Measurements from ENCODE around the gene DSC3.
"Not testable (repeated sequence)": the region's sequence is repeated elsewhere in the genome, so short reads cannot be mapped to it uniquely, and the experiment has no call there.

Gene DSC3

DNA sequence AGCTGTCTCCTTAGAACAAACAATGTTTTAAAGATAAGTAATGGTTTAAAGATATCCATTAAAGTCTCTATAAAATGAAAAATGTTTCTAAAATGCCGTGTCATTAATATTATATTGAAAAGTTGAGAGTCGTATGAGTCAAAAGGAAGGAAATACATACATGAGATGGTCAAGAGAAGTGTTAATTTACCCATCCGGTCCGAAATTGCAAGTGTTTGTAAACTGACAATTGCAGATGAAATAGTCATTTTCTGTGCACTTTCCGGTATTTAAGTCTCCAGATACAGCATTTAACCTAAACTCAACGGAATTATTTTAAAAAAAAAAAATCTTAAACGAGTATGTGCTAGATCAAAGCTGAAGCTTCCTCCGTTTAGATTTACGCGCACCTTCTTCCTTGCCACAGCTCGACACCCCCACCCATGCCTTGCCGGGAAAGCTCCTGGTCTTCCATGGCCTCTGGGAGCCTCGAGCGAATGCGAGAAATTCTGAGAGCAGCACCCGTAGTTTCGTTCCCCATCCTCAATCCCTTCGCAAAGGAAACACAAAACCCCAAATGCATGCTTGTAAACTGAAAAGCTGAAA is 1.8 kb downstream of the DSC3 start:
- no peak for DNase-seq

DNA sequence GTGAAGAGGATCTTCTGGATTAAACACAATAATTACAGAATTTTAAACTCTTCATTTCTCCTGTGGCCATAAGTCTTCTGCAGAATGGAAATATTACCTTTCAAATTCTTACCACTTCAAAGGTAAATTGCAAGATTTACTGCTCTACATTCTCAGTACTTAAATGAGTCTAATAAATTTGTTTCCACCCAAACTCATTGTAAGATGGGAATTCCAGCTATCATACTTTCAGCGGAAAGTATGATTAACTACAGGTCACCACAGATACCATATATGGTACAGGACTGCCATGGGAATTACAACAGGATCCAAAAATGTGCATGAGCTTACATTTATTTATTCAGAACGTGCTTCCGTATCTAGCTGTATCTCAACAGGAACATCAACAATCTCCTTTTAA is 3.1 kb downstream of the DSC3 start:
- no peak for DNase-seq

DNA sequence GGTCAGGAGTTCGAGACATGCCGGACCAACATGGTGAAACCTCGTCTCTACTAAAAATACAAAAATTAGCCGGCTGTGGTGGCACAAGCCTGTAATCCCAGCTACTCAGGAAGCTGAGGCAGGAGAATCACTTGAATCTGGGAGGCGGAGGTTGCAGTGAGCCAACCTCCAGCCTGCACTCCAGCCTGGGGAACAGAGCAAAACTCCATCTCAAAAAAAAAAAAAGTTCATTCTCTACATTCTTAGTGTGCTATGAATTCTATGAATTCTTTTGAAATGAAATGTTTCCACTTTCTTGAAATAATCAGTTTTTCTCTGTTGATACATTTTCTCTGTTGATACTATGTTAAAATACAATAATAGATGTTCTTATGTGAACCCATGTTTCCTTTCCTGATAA is 4.9 kb downstream of the DSC3 start:
- DNase-seq, result not testable (repeated sequence)

DNA sequence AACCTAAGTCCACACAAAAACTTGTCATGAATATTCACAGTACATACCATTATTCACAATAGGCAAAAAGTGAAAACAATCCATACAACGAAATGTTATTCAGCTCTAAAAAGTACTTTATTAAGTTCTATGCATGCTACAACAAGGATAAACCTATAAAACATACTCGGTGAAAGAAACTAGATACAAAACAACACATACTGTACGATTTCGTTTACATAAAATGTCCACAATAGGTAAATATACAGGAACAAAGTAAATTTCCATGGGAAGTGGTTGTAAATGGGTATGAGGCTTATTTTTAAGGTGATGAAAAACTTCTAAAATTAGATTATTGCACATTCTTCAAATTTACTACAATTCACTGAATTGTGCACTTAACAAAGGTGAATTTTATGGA is 8.0 kb downstream of the DSC3 start:
- no peak for DNase-seq

DNA sequence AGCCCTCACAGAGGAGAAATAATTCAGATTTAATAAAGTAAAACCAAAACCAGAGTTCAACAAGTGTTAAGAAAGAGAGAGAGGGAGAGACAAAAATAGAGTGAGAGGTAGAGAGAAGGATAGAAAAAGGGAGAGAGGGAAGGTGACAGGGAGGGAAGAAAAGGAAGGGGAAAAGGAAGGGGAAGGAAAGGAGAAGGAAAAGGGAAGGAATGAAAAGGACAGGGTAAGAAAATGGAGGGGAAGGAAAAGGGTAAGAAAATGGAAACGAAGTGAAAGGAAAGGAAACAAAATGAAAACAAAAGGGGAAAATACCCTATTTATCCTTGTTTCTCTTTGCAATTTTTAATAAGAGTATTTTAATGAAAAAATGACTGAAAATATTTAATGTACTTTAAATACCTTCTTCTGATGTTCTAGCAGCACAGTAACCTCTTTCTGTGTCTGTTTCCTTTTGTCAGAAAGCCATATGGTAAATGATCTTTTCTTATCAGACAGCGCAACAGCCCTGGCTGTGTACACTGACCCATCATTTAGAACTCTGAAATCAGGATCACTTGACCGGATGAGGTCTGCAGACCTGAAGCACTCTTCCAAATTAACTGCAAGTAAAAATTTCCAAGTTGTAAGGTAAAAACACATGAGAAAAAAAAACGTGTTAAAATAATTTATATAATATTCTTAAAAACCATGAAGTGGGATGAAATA is 11.8 kb downstream of the DSC3 start:
- DNase-seq, result no peak

DNA sequence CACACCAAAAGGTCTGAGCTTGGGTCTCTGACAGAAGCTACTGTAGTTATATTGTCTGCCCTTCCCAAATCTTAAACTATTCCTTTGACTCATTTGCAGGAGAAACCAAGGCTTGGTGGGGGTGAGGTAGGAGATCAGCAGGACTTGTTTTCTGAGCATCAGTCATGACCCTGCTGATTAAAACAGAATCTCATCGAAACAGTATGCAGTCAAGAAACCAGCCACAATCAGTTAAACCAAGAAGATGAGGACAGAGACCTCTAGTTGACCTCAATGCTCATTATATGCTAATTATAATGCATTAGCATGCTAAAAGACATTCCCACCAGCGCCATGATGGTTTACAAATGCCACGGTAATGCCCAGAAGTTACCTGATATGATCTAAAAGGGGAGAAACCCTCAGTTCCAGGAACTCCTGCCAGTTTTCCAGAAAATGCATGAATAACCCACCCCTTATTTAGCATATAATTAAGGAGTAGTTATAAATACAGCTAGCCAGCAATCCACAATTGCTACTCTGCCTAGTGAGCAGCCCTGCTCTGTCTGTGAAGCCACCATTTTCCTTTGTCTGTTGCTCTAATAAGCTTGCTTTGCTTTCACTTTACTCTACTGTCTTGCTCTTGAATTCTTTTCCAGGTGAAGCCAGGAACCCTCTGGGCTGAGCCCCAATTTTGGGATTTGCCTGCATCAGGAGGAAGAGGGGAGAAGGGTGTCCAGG is 26.7 kb downstream of the DSC3 start:
- DNase-seq, result no peak

GRCh38 chr18:31011455-31011854 is 31.1 kb downstream of the DSC3 start:
- not testable (repeated sequence) for DNase-seq

DNA sequence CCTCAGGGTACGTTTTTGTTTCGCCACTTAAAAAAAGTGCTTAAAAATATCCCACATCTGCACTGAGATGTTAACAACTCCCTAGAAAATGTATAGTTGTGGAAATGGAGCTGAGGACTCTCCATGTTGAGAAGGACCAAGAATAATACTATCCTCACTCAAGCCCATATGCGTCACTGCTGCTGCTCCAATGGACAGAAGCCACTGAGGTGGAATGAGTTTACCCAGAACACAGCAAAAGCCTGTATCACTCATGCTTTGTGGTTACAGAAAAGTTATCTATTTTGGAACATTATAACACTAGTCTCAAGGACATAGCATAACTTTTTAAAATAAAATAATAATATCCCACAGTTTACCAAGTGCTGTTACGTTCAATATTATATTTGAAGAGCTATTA is 31.9 kb downstream of the DSC3 start:
- no peak for DNase-seq

DNA sequence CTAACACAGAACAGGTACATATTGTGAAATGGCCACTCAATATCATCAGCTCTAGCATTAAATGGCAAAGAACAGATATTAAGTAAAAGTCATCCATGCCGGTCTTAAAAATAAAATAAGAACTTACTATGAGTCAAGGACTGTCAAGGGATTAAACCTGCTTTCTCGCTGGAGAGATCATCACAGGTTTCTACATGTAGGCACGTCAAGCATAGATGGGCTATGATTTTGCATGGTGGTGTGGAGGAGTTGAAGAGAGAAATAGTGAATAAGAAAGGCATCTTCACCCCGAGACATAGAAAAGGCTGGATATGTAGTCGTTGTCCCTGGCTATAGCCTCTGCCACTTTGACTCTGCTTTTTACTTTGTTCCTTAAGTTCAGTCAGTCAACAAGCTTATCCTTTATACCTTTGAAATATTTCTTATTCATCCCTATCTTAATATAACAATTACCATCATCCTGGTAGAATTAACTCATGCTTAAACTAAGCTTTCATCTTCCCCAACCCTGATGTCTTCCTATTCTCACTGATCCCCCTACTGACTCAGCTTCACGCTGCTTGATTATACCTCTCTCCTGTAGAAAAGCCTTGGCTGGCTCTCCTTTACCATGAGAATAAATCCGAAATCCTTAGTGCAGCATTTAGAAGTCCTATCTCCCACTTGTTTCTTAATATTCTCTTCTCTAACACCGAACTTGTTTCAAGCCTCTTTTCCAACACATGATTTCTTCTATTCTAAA is 42.5 kb downstream of the DSC3 start:
- no peak for DNase-seq

DNA sequence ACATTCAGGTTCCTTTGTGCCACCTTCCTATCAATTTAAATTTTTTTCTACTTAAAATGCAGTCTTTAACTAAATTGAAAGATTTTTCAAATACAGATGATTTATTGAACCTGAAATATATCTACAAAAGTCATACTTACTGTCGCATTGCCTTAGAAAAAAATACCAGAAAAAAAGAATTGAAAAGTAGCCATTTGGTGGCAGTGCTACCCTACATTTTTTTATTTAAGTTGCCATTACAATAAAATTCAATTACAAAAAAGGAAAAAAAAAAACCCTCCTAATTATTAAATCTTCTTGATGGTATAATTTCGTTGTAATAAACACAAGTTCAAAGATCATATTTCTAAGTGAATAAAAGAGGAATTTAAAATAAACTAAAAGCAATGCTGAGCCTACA is 43.4 kb downstream of the DSC3 start:
- no peak for DNase-seq

- DNase-seq, result no peak
Measured at GRCh38 chr18:30997223-30997622, 45.3 kb downstream of the DSC3 start.

DNA sequence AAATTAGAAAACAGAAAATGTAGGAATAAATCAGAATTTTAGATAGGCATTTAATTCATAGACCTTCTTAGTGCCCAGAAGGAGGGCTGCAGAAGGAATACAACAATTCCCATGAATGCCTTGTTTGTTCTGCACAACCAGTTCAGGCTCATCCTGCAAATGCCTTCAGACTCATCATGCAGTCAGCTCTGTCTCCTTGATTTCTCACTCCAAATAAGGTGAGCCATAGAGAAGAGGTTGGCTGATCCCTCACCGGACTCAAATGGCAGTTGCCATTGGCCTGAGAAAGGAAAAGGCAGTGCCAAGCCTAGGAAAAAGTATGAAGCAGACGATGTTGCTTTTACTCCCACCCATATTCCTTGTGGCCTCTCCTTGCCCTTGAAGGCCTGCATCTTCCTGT is 50.3 kb downstream of the DSC3 start:
- no peak for DNase-seq

- no peak for DNase-seq
Measured at GRCh38 chr18:30991397-30991796, 51.1 kb downstream of the DSC3 start.

DNA sequence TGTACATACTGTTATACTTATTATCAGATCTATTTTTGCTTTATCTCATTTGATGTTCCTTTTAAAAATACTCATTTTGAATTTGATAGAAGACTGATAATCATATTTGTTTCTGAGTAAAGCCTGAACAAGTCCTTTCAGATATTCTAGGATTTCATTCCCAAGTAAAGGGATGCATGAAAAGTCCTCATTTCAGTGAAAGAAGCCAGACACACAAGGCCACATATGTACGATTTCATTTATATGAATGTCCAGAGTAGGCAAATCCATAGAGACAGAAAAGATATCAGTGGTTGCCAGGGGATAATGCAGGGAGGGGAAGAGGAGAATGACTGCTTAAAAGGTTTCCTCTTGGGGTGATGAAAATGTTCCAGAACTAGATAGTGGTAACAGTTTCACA is 53.4 kb downstream of the DSC3 start:
- DNase-seq, result no peak

- no peak for DNase-seq
Measured at GRCh38 chr18:30988440-30988839, 54.1 kb downstream of the DSC3 start.

- no peak for DNase-seq
Measured at GRCh38 chr18:30987467-30988241, 54.9 kb downstream of the DSC3 start.

GRCh38 chr18:30985753-30986152 is 56.8 kb downstream of the DSC3 start:
- DNase-seq, result no peak

GRCh38 chr18:30982285-30982992 is 60.1 kb downstream of the DSC3 start:
- DNase-seq, result no peak

- not testable (repeated sequence) for DNase-seq
Measured at GRCh38 chr18:30978091-30978490, 64.5 kb downstream of the DSC3 start.

GRCh38 chr18:30971338-30971956 is 71.1 kb downstream of the DSC3 start:
- no peak for DNase-seq

- DNase-seq, result no peak
Measured at GRCh38 chr18:30970196-30970816, 72.2 kb downstream of the DSC3 start.

All from cortex of kidney (tissue), 1 donor.